22Rv1 (cell line): ENCODE results near the gene PMPCA.

ENCODE experiments used
- CTCF ChIP-seq: fragments of 450-650 bp; IDR thresholded peaks from 2 replicates; pipeline ENCODE4 v1.5.1; 2017; ENCODE audit warnings: mild to moderate bottlenecking
- ZFX ChIP-seq: fragments of 450-650 bp; IDR thresholded peaks from 2 replicates; pipeline ENCODE4 v1.6.1; 2017; ENCODE audit warnings: antibody characterized with exemption, borderline replicate concordance

- TF ChIP-seq CTCF = no peak
- TF ChIP-seq ZFX = no peak
Observed at GRCh38 chr9:136426787-136427186, 16.3 kb downstream of the PMPCA start.
